ENCODE data around the gene PCDHA4.

DNA sequence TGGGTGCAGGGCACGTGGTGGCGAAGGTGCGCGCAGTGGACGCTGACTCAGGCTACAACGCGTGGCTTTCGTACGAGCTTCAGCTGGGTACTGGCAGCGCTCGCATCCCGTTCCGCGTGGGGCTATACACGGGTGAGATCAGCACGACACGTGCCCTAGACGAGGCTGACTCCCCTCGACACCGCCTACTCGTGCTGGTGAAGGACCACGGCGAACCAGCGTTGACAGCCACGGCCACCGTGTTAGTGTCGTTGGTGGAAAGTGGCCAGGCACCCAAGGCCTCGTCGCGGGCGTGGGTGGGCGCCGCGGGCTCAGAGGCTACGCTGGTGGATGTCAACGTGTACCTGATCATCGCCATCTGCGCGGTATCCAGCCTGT, 10.2 kb upstream of the PCDHA4 start:
- TF ChIP-seq, protein P1, sequence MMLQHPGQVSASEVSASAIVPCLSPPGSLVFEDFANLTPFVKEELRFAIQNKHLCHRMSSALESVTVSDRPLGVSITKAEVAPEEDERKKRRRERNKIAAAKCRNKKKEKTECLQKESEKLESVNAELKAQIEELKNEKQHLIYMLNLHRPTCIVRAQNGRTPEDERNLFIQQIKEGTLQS (IDR thresholded peaks at IDR 0.05): no peak
- TF ChIP-seq, protein P2, sequence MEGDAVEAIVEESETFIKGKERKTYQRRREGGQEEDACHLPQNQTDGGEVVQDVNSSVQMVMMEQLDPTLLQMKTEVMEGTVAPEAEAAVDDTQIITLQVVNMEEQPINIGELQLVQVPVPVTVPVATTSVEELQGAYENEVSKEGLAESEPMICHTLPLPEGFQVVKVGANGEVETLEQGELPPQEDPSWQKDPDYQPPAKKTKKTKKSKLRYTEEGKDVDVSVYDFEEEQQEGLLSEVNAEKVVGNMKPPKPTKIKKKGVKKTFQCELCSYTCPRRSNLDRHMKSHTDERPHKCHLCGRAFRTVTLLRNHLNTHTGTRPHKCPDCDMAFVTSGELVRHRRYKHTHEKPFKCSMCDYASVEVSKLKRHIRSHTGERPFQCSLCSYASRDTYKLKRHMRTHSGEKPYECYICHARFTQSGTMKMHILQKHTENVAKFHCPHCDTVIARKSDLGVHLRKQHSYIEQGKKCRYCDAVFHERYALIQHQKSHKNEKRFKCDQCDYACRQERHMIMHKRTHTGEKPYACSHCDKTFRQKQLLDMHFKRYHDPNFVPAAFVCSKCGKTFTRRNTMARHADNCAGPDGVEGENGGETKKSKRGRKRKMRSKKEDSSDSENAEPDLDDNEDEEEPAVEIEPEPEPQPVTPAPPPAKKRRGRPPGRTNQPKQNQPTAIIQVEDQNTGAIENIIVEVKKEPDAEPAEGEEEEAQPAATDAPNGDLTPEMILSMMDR (IDR thresholded peaks at IDR 0.05 in 2 of 3, conservative IDR thresholded peaks at IDR 0.05 in 1 of 3; ENCODE audit: borderline replicate concordance in 1 of 3, insufficient read depth in 1 of 3, low read depth in 2 of 3, low read length in 2 of 3): no peak
- TF ChIP-seq ELF1 (IDR thresholded peaks at IDR 0.05; ENCODE audit: borderline replicate concordance, low read depth) (no peak), POLR2A (IDR thresholded peaks at IDR 0.05; ENCODE audit: borderline replicate concordance, extremely low read depth, insufficient read depth, insufficient read length) (no peak), YY1 (IDR thresholded peaks at IDR 0.05; ENCODE audit: extremely low read depth, insufficient replicate concordance, low read depth, low read length) (no peak), POLR2AphosphoS5 (IDR thresholded peaks at IDR 0.05; ENCODE audit: low read depth, low read length) (no peak), RAD21 (IDR thresholded peaks at IDR 0.05; ENCODE audit: low read depth) (no peak), EZH2 (IDR thresholded peaks at IDR 0.05) (no peak), CEBPB (IDR thresholded peaks at IDR 0.05; ENCODE audit: low read depth) (no peak)
- TF ChIP-seq, protein P3, sequence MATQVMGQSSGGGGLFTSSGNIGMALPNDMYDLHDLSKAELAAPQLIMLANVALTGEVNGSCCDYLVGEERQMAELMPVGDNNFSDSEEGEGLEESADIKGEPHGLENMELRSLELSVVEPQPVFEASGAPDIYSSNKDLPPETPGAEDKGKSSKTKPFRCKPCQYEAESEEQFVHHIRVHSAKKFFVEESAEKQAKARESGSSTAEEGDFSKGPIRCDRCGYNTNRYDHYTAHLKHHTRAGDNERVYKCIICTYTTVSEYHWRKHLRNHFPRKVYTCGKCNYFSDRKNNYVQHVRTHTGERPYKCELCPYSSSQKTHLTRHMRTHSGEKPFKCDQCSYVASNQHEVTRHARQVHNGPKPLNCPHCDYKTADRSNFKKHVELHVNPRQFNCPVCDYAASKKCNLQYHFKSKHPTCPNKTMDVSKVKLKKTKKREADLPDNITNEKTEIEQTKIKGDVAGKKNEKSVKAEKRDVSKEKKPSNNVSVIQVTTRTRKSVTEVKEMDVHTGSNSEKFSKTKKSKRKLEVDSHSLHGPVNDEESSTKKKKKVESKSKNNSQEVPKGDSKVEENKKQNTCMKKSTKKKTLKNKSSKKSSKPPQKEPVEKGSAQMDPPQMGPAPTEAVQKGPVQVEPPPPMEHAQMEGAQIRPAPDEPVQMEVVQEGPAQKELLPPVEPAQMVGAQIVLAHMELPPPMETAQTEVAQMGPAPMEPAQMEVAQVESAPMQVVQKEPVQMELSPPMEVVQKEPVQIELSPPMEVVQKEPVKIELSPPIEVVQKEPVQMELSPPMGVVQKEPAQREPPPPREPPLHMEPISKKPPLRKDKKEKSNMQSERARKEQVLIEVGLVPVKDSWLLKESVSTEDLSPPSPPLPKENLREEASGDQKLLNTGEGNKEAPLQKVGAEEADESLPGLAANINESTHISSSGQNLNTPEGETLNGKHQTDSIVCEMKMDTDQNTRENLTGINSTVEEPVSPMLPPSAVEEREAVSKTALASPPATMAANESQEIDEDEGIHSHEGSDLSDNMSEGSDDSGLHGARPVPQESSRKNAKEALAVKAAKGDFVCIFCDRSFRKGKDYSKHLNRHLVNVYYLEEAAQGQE (IDR thresholded peaks at IDR 0.05; ENCODE audit: low read depth): no peak
- TF ChIP-seq, protein P4, sequence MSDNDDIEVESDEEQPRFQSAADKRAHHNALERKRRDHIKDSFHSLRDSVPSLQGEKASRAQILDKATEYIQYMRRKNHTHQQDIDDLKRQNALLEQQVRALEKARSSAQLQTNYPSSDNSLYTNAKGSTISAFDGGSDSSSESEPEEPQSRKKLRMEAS (IDR thresholded peaks at IDR 0.05): no peak

Data from HCT116 (cell line).